B cell (primary cell): Measurements from ENCODE around the gene GPR149.

ENCODE experiments used
- CTCF ChIP-seq: fragments of 200-600 bp; IDR thresholded peaks from one replicate; pipeline ENCODE4 v1.8.0; 2022; ENCODE audit warnings: antibody characterized with exemption, mild to moderate bottlenecking
- EZH2 ChIP-seq: IDR thresholded peaks from 2 replicates; pipeline ENCODE4 v1.6.1; 2012; ENCODE audit warnings: borderline replicate concordance, low read depth, mild to moderate bottlenecking, moderate library complexity, low read length; ENCODE audit not compliant: insufficient read depth, poor library complexity, severe bottlenecking

DNA sequence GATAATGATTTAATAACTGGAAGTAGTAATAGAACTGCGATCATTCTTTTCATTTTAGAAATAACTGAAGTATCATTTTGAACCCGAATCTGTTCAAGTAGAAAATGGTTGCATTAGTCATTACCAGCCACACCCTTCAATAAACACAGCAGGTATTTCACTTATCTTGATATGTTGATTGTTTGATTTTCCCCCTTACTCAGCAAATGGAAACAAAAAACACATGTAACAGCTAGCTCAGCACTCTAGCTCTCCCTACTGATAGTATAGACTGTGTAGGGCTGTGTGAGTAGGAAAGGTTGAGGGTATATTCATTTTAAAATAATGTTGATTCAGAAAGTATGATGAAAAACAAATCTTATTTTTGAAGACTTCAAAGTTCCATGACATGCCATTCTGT, 1.1 kb upstream of the GPR149 start:
- TF ChIP-seq CTCF (no peak), EZH2 (no peak)
